ENCODE data around the gene NT5M.

- TF ChIP-seq CTCF (IDR thresholded peaks at IDR 0.05 in 2 of 3, conservative IDR thresholded peaks at IDR 0.05 in 1 of 3; ENCODE audit: borderline replicate concordance in 1 of 3, insufficient read depth in 1 of 3, low read depth in 2 of 3, low read length in 2 of 3), result no peak
- no peak for TF ChIP-seq TCF7L2 (IDR thresholded peaks at IDR 0.05; ENCODE audit: borderline replicate concordance, extremely low read depth, insufficient read depth, insufficient read length)
- TF ChIP-seq SP1 (IDR thresholded peaks at IDR 0.05; ENCODE audit: low read depth), result no peak
- no peak for TF ChIP-seq EZH2phosphoT487 (IDR thresholded peaks at IDR 0.05; ENCODE audit: borderline replicate concordance)
- TF ChIP-seq POLR2A (IDR thresholded peaks at IDR 0.05; ENCODE audit: borderline replicate concordance, extremely low read depth, insufficient read depth, insufficient read length), result no peak
- TF ChIP-seq EZH2 (IDR thresholded peaks at IDR 0.05), result no peak
- TF ChIP-seq JUND (IDR thresholded peaks at IDR 0.05), result no peak
- no peak for TF ChIP-seq ATF3 (IDR thresholded peaks at IDR 0.05)
- no peak for TF ChIP-seq YY1 (IDR thresholded peaks at IDR 0.05; ENCODE audit: extremely low read depth, insufficient replicate concordance, low read depth, low read length)
- TF ChIP-seq FOSL1 (IDR thresholded peaks at IDR 0.05; ENCODE audit: low read depth), result no peak
- TF ChIP-seq POLR2AphosphoS5 (IDR thresholded peaks at IDR 0.05; ENCODE audit: low read depth, low read length), result no peak
- no peak for TF ChIP-seq ZNF274 (IDR thresholded peaks at IDR 0.05; ENCODE audit: low read depth, low read length)
- no peak for TF ChIP-seq REST (IDR thresholded peaks at IDR 0.05; ENCODE audit: low read depth)
- no peak for TF ChIP-seq RAD21 (IDR thresholded peaks at IDR 0.05; ENCODE audit: low read depth)
Measured at GRCh38 chr17:17289086-17289485, 14.1 kb upstream of the NT5M start.
